SH-SY5Y (cell line): ENCODE results near the gene TOPAZ1.

Source experiments
- GATA2 ChIP-seq: IDR thresholded peaks from 2 replicates; pipeline ENCODE4 v1.6.1; 2011; ENCODE audit warnings: mild to moderate bottlenecking, low read depth, low read length
- GATA3 ChIP-seq: IDR thresholded peaks from 2 replicates; pipeline ENCODE4 v1.6.1; 2011; ENCODE audit warnings: low read depth, mild to moderate bottlenecking, low read length, moderate library complexity

- no peak for TF ChIP-seq GATA2
- no peak for TF ChIP-seq GATA3
Measured at GRCh38 chr3:44343421-44343820, 101.7 kb downstream of the TOPAZ1 start.
